DND-41 (cell line): ENCODE data around the gene CAP1.
A peak's percentile ranks its signal among the peaks of the same experiment; 100 is the strongest.

Source experiments
- ATAC-seq: fragments of 200-7000 bp; cut with Tn5 transposase; 3 replicates; pipeline ENCODE4 v1.9.1; 2021; ENCODE audit warnings: low read depth; ENCODE audit not compliant: insufficient read depth
- DNase-seq: peaks from one replicate; pipeline ENCODE4 v3.0.0-alpha.2; 2020
- H2AFZ ChIP-seq: 2 replicates; pipeline ENCODE4 v1.6.0; 2012; ENCODE audit warnings: low read depth, low read length
- H3K27ac ChIP-seq: 2 replicates; pipeline ENCODE4 v1.5.1; 2012; ENCODE audit warnings: low read length, inconsistent platforms
- H3K27me3 ChIP-seq: fragments of 200-600 bp; sonication (generic); 2 replicates; pipeline ENCODE4 v1.6.0; 2012; ENCODE audit warnings: low read length, mild to moderate bottlenecking, inconsistent platforms; ENCODE audit not compliant: insufficient read depth, poor library complexity
- H3K36me3 ChIP-seq: 2 replicates; pipeline ENCODE4 v1.5.1; 2012; ENCODE audit warnings: low read length, inconsistent platforms; ENCODE audit not compliant: insufficient read depth
- H3K4me1 ChIP-seq: 2 replicates; pipeline ENCODE4 v1.5.1; 2012; ENCODE audit warnings: mild to moderate bottlenecking, low read length; ENCODE audit not compliant: insufficient read depth
- H3K4me2 ChIP-seq: 2 replicates; pipeline ENCODE4 v1.6.0; 2012; ENCODE audit warnings: mild to moderate bottlenecking, moderate library complexity, low read length, inconsistent platforms; ENCODE audit not compliant: insufficient read depth
- H3K4me3 ChIP-seq, 2 experiments: fragments of 200-600 bp in 1 of 2; shearing (Covaris generic) in 1 of 2; 2 replicates each; pipeline ENCODE4 v1.5.1; 2012 to 2016; ENCODE audit warnings: inconsistent platforms in 2 of 2, low read length in 2 of 2, mild to moderate bottlenecking in 2 of 2, low read depth in 1 of 2, moderate library complexity in 1 of 2
- H3K79me2 ChIP-seq: 2 replicates; pipeline ENCODE4 v1.6.0; 2012; ENCODE audit warnings: low read length, inconsistent platforms; ENCODE audit not compliant: insufficient read depth
- H3K9ac ChIP-seq: 2 replicates; pipeline ENCODE4 v1.6.0; 2012; ENCODE audit warnings: low read depth, mild to moderate bottlenecking, inconsistent platforms, low read length, moderate library complexity
- H3K9me3 ChIP-seq: 2 replicates; pipeline ENCODE4 v1.5.1; 2012; ENCODE audit warnings: low read length, moderate library complexity, mild to moderate bottlenecking, inconsistent platforms; ENCODE audit not compliant: insufficient read depth, severe bottlenecking
- H4K20me1 ChIP-seq: 2 replicates; pipeline ENCODE4 v1.6.0; 2012; ENCODE audit warnings: low read length; ENCODE audit not compliant: insufficient read depth
- CTCF ChIP-seq: IDR thresholded peaks from 2 replicates; pipeline ENCODE4 v1.5.1; 2012; ENCODE audit warnings: borderline replicate concordance, low read length, moderate library complexity, mild to moderate bottlenecking; ENCODE audit not compliant: poor library complexity, severe bottlenecking; ENCODE audit errors: extremely low read depth
- EZH2 ChIP-seq: IDR thresholded peaks from 3 replicates; pipeline ENCODE4 v1.6.1; 2012; ENCODE audit warnings: borderline replicate concordance, low read depth, mild to moderate bottlenecking, moderate library complexity, low read length, inconsistent platforms; ENCODE audit not compliant: severe bottlenecking

Gene CAP1

GRCh38 chr1:40014253-40014706, 26.2 kb upstream of the CAP1 start:
- Histone ChIP-seq H3K9ac (no peak overlapping the region), H3K36me3 (no peaks in the 10 kb centered on the region), H4K20me1 (no peaks in the 10 kb centered on the region), H3K27me3 (no peaks in the 10 kb centered on the region), H3K9me3 (no peaks in the 10 kb centered on the region), H2AFZ (no peak overlapping the region), H3K4me3 (no peak overlapping the region), H3K4me1 (no peaks in the 10 kb centered on the region), H3K4me2 (no peak overlapping the region), H3K27ac (no peak overlapping the region), H3K79me2 (no peaks in the 10 kb centered on the region)
- ATAC-seq, result no peak
- TF ChIP-seq EZH2, result no peak
- TF ChIP-seq CTCF, result no peak
- DNase-seq, result no peak

- Histone ChIP-seq H3K27me3 (no peaks in the 10 kb centered on the region), H3K4me2 (no peak overlapping the region), H3K27ac (no peak overlapping the region), H4K20me1 (no peaks in the 10 kb centered on the region), H3K36me3 (no peaks in the 10 kb centered on the region), H3K4me1 (no peaks in the 10 kb centered on the region), H3K79me2 (no peaks in the 10 kb centered on the region), H3K9ac (no peak overlapping the region), H3K4me3 (no peak overlapping the region), H2AFZ (no peak overlapping the region), H3K9me3 (no peaks in the 10 kb centered on the region)
- no peak for TF ChIP-seq EZH2
- no peak for TF ChIP-seq CTCF
- no peak for ATAC-seq
- DNase-seq, result no peak
Measured at GRCh38 chr1:40014812-40015594, 25.5 kb upstream of the CAP1 start.

- peak; percentile 3 for TF ChIP-seq CTCF
- TF ChIP-seq EZH2, result no peak
- ATAC-seq, result no peak
Measured at GRCh38 chr1:40017951-40018575, 22.5 kb upstream of the CAP1 start.

More at GRCh38 chr1:40017951-40018575, 22.5 kb upstream of the CAP1 start:
- H3K4me3 ChIP-seq, result no peak overlapping the region
- H3K27ac ChIP-seq, result no peak overlapping the region
- peaks cover 1% of the 10 kb centered on the region for H3K9me3 ChIP-seq
- H3K4me2 ChIP-seq, result no peak overlapping the region
- H4K20me1 ChIP-seq, result no peaks in the 10 kb centered on the region
- no peaks in the 10 kb centered on the region for H3K4me1 ChIP-seq
- H2AFZ ChIP-seq, result no peak overlapping the region
- H3K9ac ChIP-seq, result no peak overlapping the region
- DNase-seq, result no peak
- no peaks in the 10 kb centered on the region for H3K36me3 ChIP-seq
- H3K79me2 ChIP-seq, result no peaks in the 10 kb centered on the region
- no peaks in the 10 kb centered on the region for H3K27me3 ChIP-seq
